Activated B cell treated with CpG ODN at 0.5 μM for 24 hours (primary cell): Measurements from ENCODE around the gene ABHD11. TPM values are rescaled to one million over a fixed set of nuclear protein-coding genes. Genes with fewer than 3 reads are reported as not detected.
A peak's percentile ranks its signal among the peaks of the same experiment; 100 is the strongest.
"Not testable (repeated sequence)": the region's sequence is repeated elsewhere in the genome, so short reads cannot be mapped to it uniquely, and the experiment has no call there.

Source experiments
- ATAC-seq: fragments of 200-7000 bp; cut with Tn5 transposase; one replicate; pipeline ENCODE4 v1.10.0; 2021; ENCODE audit warnings: low read depth, mild to moderate bottlenecking, moderate library complexity
- CTCF ChIA-PET: fragments of 350-600 bp; sonication (Branson Sonifier 250); formaldehyde crosslinking; loops from one replicate; lab custom pipeline; 2021; ENCODE audit warnings: antibody characterized with exemption; lab: Charles Lee
- POLR2A ChIA-PET: fragments of 350-600 bp; sonication (Branson Sonifier 250); formaldehyde crosslinking; loops from one replicate; lab custom pipeline; 2021; ENCODE audit warnings: antibody characterized with exemption; lab: Charles Lee
- DNase-seq: peaks from one replicate; pipeline ENCODE4 v3.0.0; 2022
- H3K27ac Mint-ChIP-seq: one replicate; pipeline ENCODE4 v1.8.0; 2020; ENCODE audit warnings: mixed read lengths
- H3K27me3 Mint-ChIP-seq: one replicate; pipeline ENCODE4 v1.8.0; 2021; ENCODE audit warnings: mixed read lengths
- H3K36me3 Mint-ChIP-seq: one replicate; pipeline ENCODE4 v1.8.0; 2021; ENCODE audit warnings: low read depth, mixed read lengths
- H3K4me1 Mint-ChIP-seq: one replicate; pipeline ENCODE4 v1.8.0; 2021; ENCODE audit warnings: mixed read lengths
- H3K4me3 Mint-ChIP-seq: one replicate; pipeline ENCODE4 v1.8.0; 2020; ENCODE audit warnings: mild to moderate bottlenecking, mixed read lengths
- H3K9me3 Mint-ChIP-seq: one replicate; pipeline ENCODE4 v1.8.0; 2020; ENCODE audit warnings: mixed read lengths
- CTCF ChIP-seq: fragments of 200-600 bp; IDR thresholded peaks from one replicate; pipeline ENCODE4 v1.8.0; 2022; ENCODE audit warnings: antibody characterized with exemption, mild to moderate bottlenecking
- intact Hi-C: fragments of 100-400 bp; cut with micrococcal nuclease; formaldehyde crosslinking; loops from one replicate; pipeline ENCODE4 v1.15.1; 2024
- total RNA-seq: library from RNA; stranded (reverse); gene quantifications from 2 replicates; pipeline ENCODE4 v1.2.3, GENCODE V29; 2022

The ABHD11 gene
- total RNA-seq, 1 donor from 2014 or later = 15.9 TPM

- DNase-seq (peak; percentile 38), ATAC-seq (peak; percentile 48)
- POLR2A ChIA-PET = interaction anchor here (1.0 to 1.4 kb wide), 2 partner anchors 20 to 195 kb away, joined by 3 to 5 read pairs; partner anchors contain the start of genes ABHD11 and BAZ1B
- Mint-ChIP-seq H3K36me3 (no peaks in the 10 kb centered on the region), H3K4me1 (peaks cover 21% of the 10 kb centered on the region), H3K4me3 (peak overlapping the region; percentile 68), H3K27ac (no peak overlapping the region), H3K27me3 (peaks cover 35% of the 10 kb centered on the region), H3K9me3 (no peaks in the 10 kb centered on the region)
- no peak for TF ChIP-seq CTCF
- CTCF ChIA-PET = no interaction called here
- intact Hi-C loops = loop anchor here (1.0 to 2.0 kb wide), 3 partner anchors 11 to 51 kb away; partner anchors contain the start of genes BUD23, DNAJC30 and VPS37D
Measured at GRCh38 chr7:73717991-73718405, 20.6 kb downstream of the ABHD11 start.

- ChIA-PET CTCF (no interaction called here), POLR2A (interaction anchor here (0.6 to 1.4 kb wide), 4 partner anchors 9 to 195 kb away, joined by 3 to 12 read pairs (median 7); partner anchors contain the start of genes ABHD11 and BAZ1B)
- H3K4me3 Mint-ChIP-seq = peak overlapping the region; percentile 68
- no peak for ATAC-seq
- no peak for DNase-seq
- H3K27ac Mint-ChIP-seq = no peak overlapping the region
- H3K36me3 Mint-ChIP-seq = no peaks in the 10 kb centered on the region
- peaks cover 21% of the 10 kb centered on the region for H3K4me1 Mint-ChIP-seq
- H3K27me3 Mint-ChIP-seq = peaks cover 37% of the 10 kb centered on the region
- intact Hi-C loops = no loop called here
- no peaks in the 10 kb centered on the region for H3K9me3 Mint-ChIP-seq
- no peak for TF ChIP-seq CTCF
Measured at GRCh38 chr7:73717025-73717807, 21.4 kb downstream of the ABHD11 start.

- TF ChIP-seq CTCF = no peak
- H3K4me1 Mint-ChIP-seq = peaks cover 21% of the 10 kb centered on the region
- no peak overlapping the region for H3K27ac Mint-ChIP-seq
- CTCF ChIA-PET = no interaction called here
- H3K4me3 Mint-ChIP-seq = no peak overlapping the region
- intact Hi-C loops = no loop called here
- DNase-seq = no peak
- POLR2A ChIA-PET = interaction anchor here (0.6 to 1.4 kb wide), 2 partner anchors 9 to 22 kb away, joined by 3 to 12 read pairs; partner anchors contain the start of gene ABHD11
- H3K27me3 Mint-ChIP-seq = peaks cover 40% of the 10 kb centered on the region
- ATAC-seq = no peak
- no peaks in the 10 kb centered on the region for H3K36me3 Mint-ChIP-seq
- H3K9me3 Mint-ChIP-seq = no peaks in the 10 kb centered on the region
Measured at GRCh38 chr7:73716318-73716890, 22.2 kb downstream of the ABHD11 start.

- Mint-ChIP-seq H3K9me3 (no peaks in the 10 kb centered on the region), H3K4me3 (no peak overlapping the region), H3K4me1 (peaks cover 21% of the 10 kb centered on the region), H3K27me3 (peaks cover 40% of the 10 kb centered on the region), H3K36me3 (no peaks in the 10 kb centered on the region), H3K27ac (no peak overlapping the region)
- CTCF ChIA-PET = no interaction called here
- DNase-seq (no peak), ATAC-seq (peak; percentile 25)
- intact Hi-C loops = no loop called here
- POLR2A ChIA-PET = no interaction called here
- TF ChIP-seq CTCF = no peak
Measured at GRCh38 chr7:73715648-73716317, 22.8 kb downstream of the ABHD11 start.

- H3K4me3 Mint-ChIP-seq, DNase-seq, H3K36me3 Mint-ChIP-seq, POLR2A ChIA-PET, H3K9me3 Mint-ChIP-seq, H3K27ac Mint-ChIP-seq, intact Hi-C loops, ATAC-seq: not testable (repeated sequence)
- CTCF ChIA-PET = interaction anchor here (0.7 kb wide), 1 partner anchor 106 kb away, joined by 3 read pairs; no protein-coding TSS in a partner anchor
- Mint-ChIP-seq H3K4me1 (peaks cover 10% of the 10 kb centered on the region), H3K27me3 (peaks cover 35% of the 10 kb centered on the region)
Measured at GRCh38 chr7:73713319-73713718, 25.3 kb downstream of the ABHD11 start.
